HepG2 (cell line): Measurements from ENCODE around the gene ARHGAP26. TPM values are rescaled to one million over a fixed set of nuclear protein-coding genes. Genes with fewer than 3 reads are reported as not detected.

Source experiments
- ARHGAP35 ChIP-seq: sonication (generic); formaldehyde crosslinking; IDR thresholded peaks from 2 replicates; pipeline ENCODE4 v1.9.0; 2022; ENCODE audit warnings: mild to moderate bottlenecking, inconsistent platforms, moderate library complexity, missing genetic modification reagents, borderline replicate concordance
- CBX1 ChIP-seq: IDR thresholded peaks from one replicate; pipeline ENCODE4 v1.6.1; 2016; ENCODE audit warnings: antibody characterized with exemption, low read depth
- DMAP1 ChIP-seq: IDR thresholded peaks from 2 replicates; pipeline ENCODE4 v1.6.1; 2016
- HMG20A ChIP-seq: IDR thresholded peaks from 2 replicates; pipeline ENCODE4 v1.6.1; 2016; ENCODE audit warnings: borderline replicate concordance
- RCOR2 ChIP-seq: IDR thresholded peaks from 2 replicates; pipeline ENCODE4 v1.6.1; 2016; ENCODE audit warnings: missing biosample characterization, missing genetic modification reagents
- SSRP1 ChIP-seq: IDR thresholded peaks from 2 replicates; pipeline ENCODE4 v1.6.1; 2016; ENCODE audit warnings: control low read depth
- ZFY ChIP-seq: sonication (generic); formaldehyde crosslinking; IDR thresholded peaks from 2 replicates; pipeline ENCODE4 v1.4.0; 2020; ENCODE audit warnings: missing genetic modification reagents
- ZNF136 ChIP-seq: sonication (generic); formaldehyde crosslinking; IDR thresholded peaks from 2 replicates; pipeline ENCODE4 v1.8.1; 2022; ENCODE audit warnings: low read depth, mild to moderate bottlenecking, moderate library complexity, missing genetic modification reagents
- ZNF619 ChIP-seq: sonication (generic); formaldehyde crosslinking; IDR thresholded peaks from 2 replicates; pipeline ENCODE4 v1.4.0; 2020; ENCODE audit warnings: mild to moderate bottlenecking, missing genetic modification reagents
- ZNF678 ChIP-seq: sonication (generic); formaldehyde crosslinking; IDR thresholded peaks from 2 replicates; pipeline ENCODE4 v1.4.0; 2020; ENCODE audit warnings: mild to moderate bottlenecking, missing genetic modification reagents
- polyA plus RNA-seq, 8 experiments: library from polyadenylated mRNA; depleted of rRNA in 3 of 8; stranded (reverse) in 7 of 8; unstranded in 1 of 8; fragments of >200 nt; fragmentation: Illumina TruSeq in 4 of 8; extraction: Trizol in 4 of 8; gene quantifications; 2 replicates each; pipeline versions ENCODE4 v1.2.1 to v1.2.3, GENCODE V29; 2011 to 2016; ENCODE audit warnings: low read depth in 4 of 8, missing spikeins in 1 of 8, mixed read lengths in 1 of 8; ENCODE audit not compliant: insufficient read depth in 1 of 8
- total RNA-seq, 5 experiments: library from RNA; depleted of rRNA; stranded (reverse); fragments of >200 nt; fragmentation: Illumina TruSeq; extraction: Trizol; gene quantifications; 2 replicates each; pipeline ENCODE4 v1.2.3, GENCODE V29; 2016; ENCODE audit warnings: low read depth in 1 of 5
- TF ChIP-seq, protein P1 (sequence below): sonication (generic); formaldehyde crosslinking; IDR thresholded peaks from 2 replicates; pipeline ENCODE4 v1.5.0; 2020; ENCODE audit warnings: mild to moderate bottlenecking, missing genetic modification reagents, borderline replicate concordance
- TF ChIP-seq, protein P2 (sequence below): sonication (generic); formaldehyde crosslinking; IDR thresholded peaks from 2 replicates; pipeline ENCODE4 v1.4.0; 2020; ENCODE audit warnings: mild to moderate bottlenecking, missing genetic modification reagents, borderline replicate concordance
- TF ChIP-seq, protein P3 (sequence below): sonication (generic); formaldehyde crosslinking; IDR thresholded peaks from 2 replicates; pipeline ENCODE4 v1.4.0; 2020; ENCODE audit warnings: missing genetic modification reagents, borderline replicate concordance
- TF ChIP-seq, protein P4 (sequence below): sonication (generic); formaldehyde crosslinking; conservative IDR thresholded peaks from 2 replicates; pipeline ENCODE4 v1.4.0; 2020; ENCODE audit warnings: missing genetic modification reagents
- TF ChIP-seq, protein P5 (sequence below): sonication (generic); formaldehyde crosslinking; conservative IDR thresholded peaks from 2 replicates; pipeline ENCODE4 v1.4.0; 2020; ENCODE audit warnings: missing genetic modification reagents
- TF ChIP-seq, protein P6 (sequence below): sonication (generic); formaldehyde crosslinking; IDR thresholded peaks from 2 replicates; pipeline ENCODE4 v1.5.0; 2020; ENCODE audit warnings: mild to moderate bottlenecking, missing genetic modification reagents, moderate library complexity

Gene ARHGAP26
- total and polyA plus RNA-seq, 2 of the 13 experiments (the other 11 are each of a cell fraction or from before 2014, with no cell fraction given): 9.6 to 18.2 TPM

DNA sequence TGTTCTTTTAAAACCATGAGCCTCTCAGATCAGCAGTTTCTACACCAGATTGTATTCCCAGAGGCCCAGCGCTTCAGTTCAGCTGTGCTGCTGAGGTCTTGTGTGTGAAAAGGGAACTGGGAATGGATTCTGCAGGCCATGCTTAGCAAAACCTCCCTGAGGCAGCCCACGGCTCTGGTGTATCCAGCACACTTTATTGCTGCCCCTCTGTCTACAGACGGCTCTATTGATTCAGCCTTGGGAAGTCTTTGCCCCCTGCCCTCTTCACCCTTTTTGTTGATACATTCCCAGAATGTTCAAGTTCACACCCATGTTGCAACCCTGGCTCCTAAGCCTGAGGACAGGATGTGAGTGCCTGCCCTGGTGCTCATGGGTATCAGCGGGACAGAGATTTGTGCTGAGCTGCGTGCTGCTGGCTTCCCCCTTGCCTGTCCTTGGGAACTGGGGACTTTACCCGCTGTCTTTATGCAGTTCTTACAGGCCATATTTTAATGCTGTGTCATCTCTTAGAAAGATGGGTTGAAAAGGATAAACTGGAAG lies 37.3 kb downstream of the ARHGAP26 start (continued):
- TF ChIP-seq SSRP1 (CRISPR knock-in tag) (peak; percentile 95), CBX1 (no peak), ZFY (CRISPR knock-in tag) (peak; percentile 50), ZNF136 (CRISPR knock-in tag) (no peak), ZNF678 (CRISPR knock-in tag) (no peak), ZNF619 (CRISPR knock-in tag) (peak; percentile 59; the same call in 1 of the 2 replicates), HMG20A (CRISPR knock-in tag) (peak; percentile 98), ARHGAP35 (CRISPR knock-in tag) (no peak), RCOR2 (CRISPR knock-in tag) (peak; percentile 96), DMAP1 (CRISPR knock-in tag) (peak; percentile 60; the same call in 1 of the 2 replicates)
- TF ChIP-seq, protein P1, sequence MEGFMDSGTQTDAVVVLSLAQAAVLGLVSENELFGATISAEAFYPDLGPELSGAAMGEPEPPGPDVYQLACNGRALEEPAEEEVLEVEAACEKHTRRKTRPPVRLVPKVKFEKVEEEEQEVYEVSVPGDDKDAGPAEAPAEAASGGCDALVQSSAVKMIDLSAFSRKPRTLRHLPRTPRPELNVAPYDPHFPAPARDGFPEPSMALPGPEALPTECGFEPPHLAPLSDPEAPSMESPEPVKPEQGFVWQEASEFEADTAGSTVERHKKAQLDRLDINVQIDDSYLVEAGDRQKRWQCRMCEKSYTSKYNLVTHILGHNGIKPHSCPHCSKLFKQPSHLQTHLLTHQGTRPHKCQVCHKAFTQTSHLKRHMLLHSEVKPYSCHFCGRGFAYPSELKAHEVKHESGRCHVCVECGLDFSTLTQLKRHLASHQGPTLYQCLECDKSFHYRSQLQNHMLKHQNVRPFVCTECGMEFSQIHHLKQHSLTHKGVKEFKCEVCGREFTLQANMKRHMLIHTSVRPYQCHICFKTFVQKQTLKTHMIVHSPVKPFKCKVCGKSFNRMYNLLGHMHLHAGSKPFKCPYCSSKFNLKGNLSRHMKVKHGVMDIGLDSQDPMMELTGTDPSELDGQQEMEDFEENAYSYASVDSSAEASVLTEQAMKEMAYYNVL (CRISPR knock-in tag): peak; percentile 76
- TF ChIP-seq, protein P2, sequence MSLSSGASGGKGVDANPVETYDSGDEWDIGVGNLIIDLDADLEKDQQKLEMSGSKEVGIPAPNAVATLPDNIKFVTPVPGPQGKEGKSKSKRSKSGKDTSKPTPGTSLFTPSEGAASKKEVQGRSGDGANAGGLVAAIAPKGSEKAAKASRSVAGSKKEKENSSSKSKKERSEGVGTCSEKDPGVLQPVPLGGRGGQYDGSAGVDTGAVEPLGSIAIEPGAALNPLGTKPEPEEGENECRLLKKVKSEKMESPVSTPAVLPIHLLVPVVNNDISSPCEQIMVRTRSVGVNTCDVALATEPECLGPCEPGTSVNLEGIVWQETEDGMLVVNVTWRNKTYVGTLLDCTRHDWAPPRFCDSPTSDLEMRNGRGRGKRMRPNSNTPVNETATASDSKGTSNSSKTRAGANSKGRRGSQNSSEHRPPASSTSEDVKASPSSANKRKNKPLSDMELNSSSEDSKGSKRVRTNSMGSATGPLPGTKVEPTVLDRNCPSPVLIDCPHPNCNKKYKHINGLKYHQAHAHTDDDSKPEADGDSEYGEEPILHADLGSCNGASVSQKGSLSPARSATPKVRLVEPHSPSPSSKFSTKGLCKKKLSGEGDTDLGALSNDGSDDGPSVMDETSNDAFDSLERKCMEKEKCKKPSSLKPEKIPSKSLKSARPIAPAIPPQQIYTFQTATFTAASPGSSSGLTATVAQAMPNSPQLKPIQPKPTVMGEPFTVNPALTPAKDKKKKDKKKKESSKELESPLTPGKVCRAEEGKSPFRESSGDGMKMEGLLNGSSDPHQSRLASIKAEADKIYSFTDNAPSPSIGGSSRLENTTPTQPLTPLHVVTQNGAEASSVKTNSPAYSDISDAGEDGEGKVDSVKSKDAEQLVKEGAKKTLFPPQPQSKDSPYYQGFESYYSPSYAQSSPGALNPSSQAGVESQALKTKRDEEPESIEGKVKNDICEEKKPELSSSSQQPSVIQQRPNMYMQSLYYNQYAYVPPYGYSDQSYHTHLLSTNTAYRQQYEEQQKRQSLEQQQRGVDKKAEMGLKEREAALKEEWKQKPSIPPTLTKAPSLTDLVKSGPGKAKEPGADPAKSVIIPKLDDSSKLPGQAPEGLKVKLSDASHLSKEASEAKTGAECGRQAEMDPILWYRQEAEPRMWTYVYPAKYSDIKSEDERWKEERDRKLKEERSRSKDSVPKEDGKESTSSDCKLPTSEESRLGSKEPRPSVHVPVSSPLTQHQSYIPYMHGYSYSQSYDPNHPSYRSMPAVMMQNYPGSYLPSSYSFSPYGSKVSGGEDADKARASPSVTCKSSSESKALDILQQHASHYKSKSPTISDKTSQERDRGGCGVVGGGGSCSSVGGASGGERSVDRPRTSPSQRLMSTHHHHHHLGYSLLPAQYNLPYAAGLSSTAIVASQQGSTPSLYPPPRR (CRISPR knock-in tag): peak; percentile 98
- TF ChIP-seq, protein P3, sequence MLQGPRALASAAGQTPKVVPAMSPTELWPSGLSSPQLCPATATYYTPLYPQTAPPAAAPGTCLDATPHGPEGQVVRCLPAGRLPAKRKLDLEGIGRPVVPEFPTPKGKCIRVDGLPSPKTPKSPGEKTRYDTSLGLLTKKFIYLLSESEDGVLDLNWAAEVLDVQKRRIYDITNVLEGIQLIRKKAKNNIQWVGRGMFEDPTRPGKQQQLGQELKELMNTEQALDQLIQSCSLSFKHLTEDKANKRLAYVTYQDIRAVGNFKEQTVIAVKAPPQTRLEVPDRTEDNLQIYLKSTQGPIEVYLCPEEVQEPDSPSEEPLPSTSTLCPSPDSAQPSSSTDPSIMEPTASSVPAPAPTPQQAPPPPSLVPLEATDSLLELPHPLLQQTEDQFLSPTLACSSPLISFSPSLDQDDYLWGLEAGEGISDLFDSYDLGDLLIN (CRISPR knock-in tag): no peak
- TF ChIP-seq, protein P4, sequence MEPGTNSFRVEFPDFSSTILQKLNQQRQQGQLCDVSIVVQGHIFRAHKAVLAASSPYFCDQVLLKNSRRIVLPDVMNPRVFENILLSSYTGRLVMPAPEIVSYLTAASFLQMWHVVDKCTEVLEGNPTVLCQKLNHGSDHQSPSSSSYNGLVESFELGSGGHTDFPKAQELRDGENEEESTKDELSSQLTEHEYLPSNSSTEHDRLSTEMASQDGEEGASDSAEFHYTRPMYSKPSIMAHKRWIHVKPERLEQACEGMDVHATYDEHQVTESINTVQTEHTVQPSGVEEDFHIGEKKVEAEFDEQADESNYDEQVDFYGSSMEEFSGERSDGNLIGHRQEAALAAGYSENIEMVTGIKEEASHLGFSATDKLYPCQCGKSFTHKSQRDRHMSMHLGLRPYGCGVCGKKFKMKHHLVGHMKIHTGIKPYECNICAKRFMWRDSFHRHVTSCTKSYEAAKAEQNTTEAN (CRISPR knock-in tag): peak; percentile 84
- TF ChIP-seq, protein P5, sequence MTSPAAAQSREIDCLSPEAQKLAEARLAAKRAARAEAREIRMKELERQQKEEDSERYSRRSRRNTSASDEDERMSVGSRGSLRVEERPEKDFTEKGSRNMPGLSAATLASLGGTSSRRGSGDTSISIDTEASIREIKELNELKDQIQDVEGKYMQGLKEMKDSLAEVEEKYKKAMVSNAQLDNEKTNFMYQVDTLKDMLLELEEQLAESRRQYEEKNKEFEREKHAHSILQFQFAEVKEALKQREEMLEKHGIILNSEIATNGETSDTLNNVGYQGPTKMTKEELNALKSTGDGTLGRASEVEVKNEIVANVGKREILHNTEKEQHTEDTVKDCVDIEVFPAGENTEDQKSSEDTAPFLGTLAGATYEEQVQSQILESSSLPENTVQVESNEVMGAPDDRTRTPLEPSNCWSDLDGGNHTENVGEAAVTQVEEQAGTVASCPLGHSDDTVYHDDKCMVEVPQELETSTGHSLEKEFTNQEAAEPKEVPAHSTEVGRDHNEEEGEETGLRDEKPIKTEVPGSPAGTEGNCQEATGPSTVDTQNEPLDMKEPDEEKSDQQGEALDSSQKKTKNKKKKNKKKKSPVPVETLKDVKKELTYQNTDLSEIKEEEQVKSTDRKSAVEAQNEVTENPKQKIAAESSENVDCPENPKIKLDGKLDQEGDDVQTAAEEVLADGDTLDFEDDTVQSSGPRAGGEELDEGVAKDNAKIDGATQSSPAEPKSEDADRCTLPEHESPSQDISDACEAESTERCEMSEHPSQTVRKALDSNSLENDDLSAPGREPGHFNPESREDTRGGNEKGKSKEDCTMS (CRISPR knock-in tag): no peak
- TF ChIP-seq, protein P6, sequence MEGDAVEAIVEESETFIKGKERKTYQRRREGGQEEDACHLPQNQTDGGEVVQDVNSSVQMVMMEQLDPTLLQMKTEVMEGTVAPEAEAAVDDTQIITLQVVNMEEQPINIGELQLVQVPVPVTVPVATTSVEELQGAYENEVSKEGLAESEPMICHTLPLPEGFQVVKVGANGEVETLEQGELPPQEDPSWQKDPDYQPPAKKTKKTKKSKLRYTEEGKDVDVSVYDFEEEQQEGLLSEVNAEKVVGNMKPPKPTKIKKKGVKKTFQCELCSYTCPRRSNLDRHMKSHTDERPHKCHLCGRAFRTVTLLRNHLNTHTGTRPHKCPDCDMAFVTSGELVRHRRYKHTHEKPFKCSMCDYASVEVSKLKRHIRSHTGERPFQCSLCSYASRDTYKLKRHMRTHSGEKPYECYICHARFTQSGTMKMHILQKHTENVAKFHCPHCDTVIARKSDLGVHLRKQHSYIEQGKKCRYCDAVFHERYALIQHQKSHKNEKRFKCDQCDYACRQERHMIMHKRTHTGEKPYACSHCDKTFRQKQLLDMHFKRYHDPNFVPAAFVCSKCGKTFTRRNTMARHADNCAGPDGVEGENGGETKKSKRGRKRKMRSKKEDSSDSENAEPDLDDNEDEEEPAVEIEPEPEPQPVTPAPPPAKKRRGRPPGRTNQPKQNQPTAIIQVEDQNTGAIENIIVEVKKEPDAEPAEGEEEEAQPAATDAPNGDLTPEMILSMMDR: no peak
